GM12878 (cell line): ENCODE data around the gene HHAT. TPM values are rescaled to one million over a fixed set of nuclear protein-coding genes. Genes with fewer than 3 reads are reported as not detected.
A peak's percentile ranks its signal among the peaks of the same experiment; 100 is the strongest.

Source experiments
- ATAC-seq: fragments of 200-7000 bp; cut with Tn5 transposase; 3 replicates; pipeline ENCODE4 v1.9.1; 2020; ENCODE audit warnings: mild to moderate bottlenecking, moderate library complexity
- BruUV-seq: library from RNA; stranded (reverse); fragments of 400-500 nt; replicated peaks from 2 replicates; lab custom pipeline; 2021; lab: Mats Ljungman, UMichigan
- CTCF ChIA-PET: fragments of 300-600 bp; sonication (Branson Sonifier 250); formaldehyde crosslinking; extraction: SDS; loops from one replicate; lab custom pipeline; 2021; ENCODE audit warnings: inconsistent platforms; lab: Yijun Ruan, JAX
- POLR2A ChIA-PET: fragments of 350-600 bp; formaldehyde crosslinking; extraction: SDS; loops from one replicate; lab custom pipeline; 2021; ENCODE audit warnings: inconsistent platforms; lab: Charles Lee
- RAD21 ChIA-PET: fragments of 300-600 bp; sonication (Branson Sonifier 250); formaldehyde crosslinking; loops from one replicate; lab custom pipeline; 2023; ENCODE audit warnings: antibody characterized with exemption; ENCODE audit not compliant: unreplicated experiment; lab: Charles Lee
- SMC1A ChIA-PET: fragments of 300-600 bp; sonication (Branson Sonifier 250); formaldehyde crosslinking; loops from one replicate; lab custom pipeline; 2023; ENCODE audit not compliant: unreplicated experiment, uncharacterized antibody; lab: Charles Lee
- DNase-seq: peaks from one replicate; pipeline ENCODE4 v3.0.0-alpha.2; 2011; ENCODE audit warnings: low read depth, low spot score
- FAIRE-seq: peaks from 3 replicates; lab custom pipeline; 2011; peaks lifted over from hg19 to GRCh38; lab: Jason Lieb, UNC
- H2AFZ ChIP-seq: 2 replicates; pipeline ENCODE4 v1.6.0; 2011; ENCODE audit warnings: low read depth, low read length, control low read depth; ENCODE audit not compliant: control insufficient read depth
- H3K27ac ChIP-seq: 2 replicates; pipeline ENCODE4 v1.5.1; 2011; ENCODE audit warnings: control low read depth; ENCODE audit not compliant: control insufficient read depth, insufficient read depth
- H3K27me3 ChIP-seq, 2 experiments: replicated peaks in 1 of 2; 2 replicates each; pipeline versions ENCODE4 v1.6.0 to v1.6.1; 2011; ENCODE audit warnings: low read length in 1 of 2; ENCODE audit not compliant: control insufficient read depth in 2 of 2, insufficient read depth in 2 of 2
- H3K36me3 ChIP-seq, 2 experiments: 2 replicates each; pipeline ENCODE4 v1.5.1; 2011; ENCODE audit warnings: low read length in 1 of 2; ENCODE audit not compliant: control insufficient read depth in 2 of 2, insufficient read depth in 2 of 2
- H3K4me1 ChIP-seq: 2 replicates; pipeline ENCODE4 v1.6.1; 2011; ENCODE audit warnings: mild to moderate bottlenecking, low read length, moderate library complexity, mixed read lengths; ENCODE audit not compliant: control insufficient read depth, insufficient read depth
- H3K4me2 ChIP-seq: 2 replicates; pipeline ENCODE4 v1.6.0; 2011; ENCODE audit warnings: control low read depth; ENCODE audit not compliant: control insufficient read depth, insufficient read depth
- H3K4me3 ChIP-seq: fragments of 200-600 bp; sonication (generic); 2 replicates; pipeline ENCODE4 v1.5.1; 2016
- H3K79me2 ChIP-seq: 2 replicates; pipeline ENCODE4 v1.6.0; 2011; ENCODE audit warnings: low read length; ENCODE audit not compliant: control insufficient read depth, insufficient read depth
- H3K9ac ChIP-seq: 2 replicates; pipeline ENCODE4 v1.8.0; 2011; ENCODE audit warnings: low read length, control low read depth, mixed read lengths; ENCODE audit not compliant: control insufficient read depth, insufficient read depth
- H3K9me3 ChIP-seq: replicated peaks from 3 replicates; pipeline ENCODE4 v1.5.1; 2011; ENCODE audit warnings: mild to moderate bottlenecking, low read length; ENCODE audit not compliant: control insufficient read depth, insufficient read depth
- H4K20me1 ChIP-seq: 2 replicates; pipeline ENCODE4 v1.6.0; 2011; ENCODE audit not compliant: control insufficient read depth, insufficient read depth
- BCLAF1 ChIP-seq: fragments of 450-650 bp; IDR thresholded peaks from 2 replicates; pipeline ENCODE4 v1.6.1; 2017; ENCODE audit warnings: antibody characterized with exemption, mild to moderate bottlenecking, moderate library complexity
- CREB1 ChIP-seq: IDR thresholded peaks from 2 replicates; pipeline ENCODE4 v1.6.1; 2012; ENCODE audit warnings: low read depth, mild to moderate bottlenecking, inconsistent platforms
- CREM ChIP-seq: IDR thresholded peaks from 2 replicates; pipeline ENCODE4 v1.6.1; 2014; ENCODE audit warnings: antibody characterized with exemption, low read depth
- HDGF ChIP-seq: fragments of 450-650 bp; IDR thresholded peaks from 2 replicates; pipeline ENCODE4 v1.6.1; 2016; ENCODE audit warnings: antibody characterized with exemption
- LARP7 ChIP-seq: fragments of 450-650 bp; IDR thresholded peaks from 2 replicates; pipeline ENCODE4 v1.6.1; 2017; ENCODE audit warnings: mild to moderate bottlenecking
- MLLT1 ChIP-seq: fragments of 450-650 bp; IDR thresholded peaks from 2 replicates; pipeline ENCODE4 v1.6.1; 2016; ENCODE audit warnings: mild to moderate bottlenecking
- PRDM15 ChIP-seq: fragments of 450-650 bp; formaldehyde crosslinking; IDR thresholded peaks from 2 replicates; pipeline ENCODE4 v1.4.0; 2020; ENCODE audit warnings: mild to moderate bottlenecking, moderate library complexity
- RAD21 ChIP-seq: IDR thresholded peaks from 2 replicates; pipeline ENCODE4 v1.6.1; 2011; ENCODE audit warnings: mild to moderate bottlenecking, low read depth, low read length, moderate library complexity; ENCODE audit not compliant: insufficient read depth
- RCOR1 ChIP-seq: conservative IDR thresholded peaks from 2 replicates; pipeline ENCODE4 v1.6.1; 2012; ENCODE audit warnings: low read depth, low read length, improper control_type of control experiment
- SREBF1 ChIP-seq: IDR thresholded peaks from 2 replicates; pipeline ENCODE4 v1.6.1; 2012; ENCODE audit warnings: mild to moderate bottlenecking, low read length
- SUZ12 ChIP-seq: fragments of 200-600 bp; sonication (generic); IDR thresholded peaks from one replicate; pipeline ENCODE4 v1.6.1; 2018; ENCODE audit warnings: antibody characterized with exemption, mild to moderate bottlenecking; ENCODE audit not compliant: unreplicated experiment
- TARDBP ChIP-seq: IDR thresholded peaks from 2 replicates; pipeline ENCODE4 v1.6.1; 2016; ENCODE audit warnings: borderline replicate concordance
- TBL1XR1 ChIP-seq: IDR thresholded peaks from 2 replicates; pipeline ENCODE4 v1.6.1; 2012; ENCODE audit warnings: low read depth, low read length, improper control_type of control experiment
- ZNF24 ChIP-seq: fragments of 450-650 bp; IDR thresholded peaks from 2 replicates; pipeline ENCODE4 v1.6.1; 2017; ENCODE audit warnings: antibody characterized with exemption, mild to moderate bottlenecking
- WGBS: methylation state at CpG from one replicate; pipeline ENCODE4 v1.1.6; 2016; ENCODE audit warnings: low lambda C conversion rate; ENCODE audit not compliant: insufficient replicate concordance, insufficient coverage; ENCODE audit errors: missing lambda C conversion rate; 5-methylcytosine and 5-hydroxymethylcytosine counted together
- in situ Hi-C: fragments of 300-500 bp; cut with MboI; formaldehyde crosslinking; loops from 9 replicates; pipeline ENCODE4 v1.14.3; 2018; ENCODE audit warnings: mixed read lengths
- intact Hi-C: fragments of 100-400 bp; cut with micrococcal nuclease; formaldehyde crosslinking; loops from one replicate; pipeline ENCODE4 v1.14.2; 2022; ENCODE audit not compliant: unreplicated experiment
- polyA plus RNA-seq, 11 experiments: library from polyadenylated mRNA; depleted of rRNA in 4 of 11; unstranded in 6 of 11; stranded (reverse) in 5 of 11; fragments of >200 nt; fragmentation: Nextera tagmentation in 4 of 11; fragmentation: Illumina TruSeq in 1 of 11; extraction: Ambion mirVana in 4 of 11; extraction: Trizol in 1 of 11; gene quantifications; 1 replicate in 1 of 11; 2 replicates in 10 of 11; pipeline versions ENCODE4 v1.2.1 to v1.2.3, GENCODE V29; 2011 to 2016; ENCODE audit warnings: inconsistent platforms in 2 of 11, missing spikeins in 2 of 11, low read depth in 1 of 11
- total RNA-seq, 4 experiments: library from RNA; depleted of rRNA in 3 of 4; stranded (reverse); fragments of >200 nt in 3 of 4; fragmentation: Illumina TruSeq in 1 of 4; extraction: Trizol in 1 of 4; gene quantifications; 2 replicates each; pipeline versions ENCODE4 v1.2.1 to v1.2.3, GENCODE V29; 2013 to 2021

Gene HHAT
- total and polyA plus RNA-seq, 10 of the 15 experiments (the other 5 are each of a cell fraction or from before 2014, with no cell fraction given) = 1.2 to 37.6 (median 2.6) TPM

GRCh38 chr1:210407207-210407886, 78.6 kb downstream of the HHAT start:
- no peak overlapping the region for H3K4me2 ChIP-seq
- in situ Hi-C loops = loop anchor here (5.0 kb wide), 1 partner anchor 725 kb away; the partner anchor contains the start of gene KCNH1
- POLR2A ChIA-PET = no interaction called here
- no peak overlapping the region for H2AFZ ChIP-seq
- no peaks in the 10 kb centered on the region for H3K79me2 ChIP-seq
- no peaks in the 10 kb centered on the region; the same call in 2 of the 3 replicates for H3K9me3 ChIP-seq
- CTCF ChIA-PET = interaction anchor here (0.7 to 11.3 kb wide), 36 partner anchors 9 to 732 kb away, joined by 3 to 290 read pairs (median 5); partner anchors contain the start of gene KCNH1
- H3K27me3 ChIP-seq = no peaks in the 10 kb centered on the region
- intact Hi-C loops = loop anchor here (1.0 to 10.0 kb wide), 6 partner anchors 41 to 1247 kb away; no protein-coding TSS in a partner anchor
- H4K20me1 ChIP-seq = no peaks in the 10 kb centered on the region
- H3K4me1 ChIP-seq = no peaks in the 10 kb centered on the region
- no peak overlapping the region for H3K9ac ChIP-seq
- ATAC-seq (peak; percentile 89), DNase-seq (no peak), FAIRE-seq (peak; percentile 65)
- BruUV-seq = no TSS peak
- H3K36me3 ChIP-seq = no peaks in the 10 kb centered on the region; a peak in 1 of 4 replicates
- no peak overlapping the region for H3K4me3 ChIP-seq
- no peak overlapping the region for H3K27ac ChIP-seq
- 16% methylated on average over 9 of the region's 9 CpGs for WGBS
- RAD21 ChIA-PET = interaction anchor here (0.8 to 16.6 kb wide), 17 partner anchors 12 to 727 kb away, joined by 3 to 415 read pairs (median 4); partner anchors contain the start of gene KCNH1
- SMC1A ChIA-PET = interaction anchor here (0.6 to 26.8 kb wide), 19 partner anchors 9 to 728 kb away, joined by 3 to 683 read pairs (median 5); no protein-coding TSS in a partner anchor
- TF ChIP-seq RAD21 (peak; percentile 72), CREM (peak; percentile 62; the same call in 1 of the 2 replicates), PRDM15 (CRISPR knock-in tag) (no peak), MLLT1 (no peak), LARP7 (no peak), ZNF24 (peak; percentile 89), SREBF1 (no peak), HDGF (no peak), TBL1XR1 (0 out of 2 replicates have a peak, but pooled peaks have one; percentile 29), CREB1 (no peak), SUZ12 (no peak), TARDBP (no peak), RCOR1 (no peak), BCLAF1 (no peak)
